ENCODE measurements around the gene MRPL49.
A peak's percentile ranks its signal among the peaks of the same experiment; 100 is the strongest.

Gene MRPL49

DNA sequence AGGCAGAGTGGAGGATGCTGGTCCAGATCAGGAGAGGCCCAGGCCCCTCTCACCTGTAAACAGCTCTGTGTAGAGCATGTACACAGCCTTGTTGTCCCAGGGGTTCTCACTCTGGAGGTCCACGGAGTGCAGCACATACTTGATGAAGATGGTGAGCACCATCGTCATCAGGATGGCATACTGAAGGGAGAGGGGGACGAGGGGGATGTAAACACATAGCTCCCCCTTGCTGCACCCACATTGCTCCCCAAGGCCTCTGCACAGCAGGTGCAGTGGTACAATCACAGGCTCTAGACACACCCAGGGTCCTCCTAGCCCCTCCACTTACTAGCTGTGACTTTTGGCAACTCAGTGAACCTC lies 9.3 kb downstream of the MRPL49 start:
- no peak for TF ChIP-seq POLR2AphosphoS5 (IDR thresholded peaks at IDR 0.05; ENCODE audit: low read depth, low read length)
- TF ChIP-seq TAF1 (IDR thresholded peaks at IDR 0.05; ENCODE audit: borderline replicate concordance, low read depth, low read length), result no peak
- TF ChIP-seq POLR2A (IDR thresholded peaks at IDR 0.05; ENCODE audit: low read depth, low read length), result no peak
- no peak for FAIRE-seq
- no peak for DNase-seq (ENCODE audit: insufficient read length)

DNA sequence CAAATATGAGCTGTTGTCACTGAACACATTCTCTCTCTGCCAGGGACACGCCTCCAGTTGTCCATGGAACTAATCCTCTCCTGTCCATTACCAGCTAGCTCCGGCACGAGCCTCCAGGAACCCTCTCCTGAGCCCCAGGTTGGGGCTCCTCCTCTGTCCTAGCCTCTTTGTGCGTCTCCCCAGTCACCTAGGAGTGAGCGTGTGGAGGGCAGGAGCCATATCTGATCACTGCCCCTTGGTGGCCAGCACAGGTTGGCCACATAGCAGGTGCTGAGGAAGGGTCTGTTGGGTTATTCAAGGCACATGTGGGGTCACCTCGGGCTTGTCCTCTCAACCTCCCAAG lies 9.7 kb downstream of the MRPL49 start:
- no peak for DNase-seq (ENCODE audit: insufficient read length)
- TF ChIP-seq POLR2AphosphoS5 (IDR thresholded peaks at IDR 0.05; ENCODE audit: low read depth, low read length), result no peak
- no peak for TF ChIP-seq POLR2A (IDR thresholded peaks at IDR 0.05; ENCODE audit: low read depth, low read length)
- no peak for TF ChIP-seq TAF1 (IDR thresholded peaks at IDR 0.05; ENCODE audit: borderline replicate concordance, low read depth, low read length)
- FAIRE-seq, result peak; percentile 85

DNA sequence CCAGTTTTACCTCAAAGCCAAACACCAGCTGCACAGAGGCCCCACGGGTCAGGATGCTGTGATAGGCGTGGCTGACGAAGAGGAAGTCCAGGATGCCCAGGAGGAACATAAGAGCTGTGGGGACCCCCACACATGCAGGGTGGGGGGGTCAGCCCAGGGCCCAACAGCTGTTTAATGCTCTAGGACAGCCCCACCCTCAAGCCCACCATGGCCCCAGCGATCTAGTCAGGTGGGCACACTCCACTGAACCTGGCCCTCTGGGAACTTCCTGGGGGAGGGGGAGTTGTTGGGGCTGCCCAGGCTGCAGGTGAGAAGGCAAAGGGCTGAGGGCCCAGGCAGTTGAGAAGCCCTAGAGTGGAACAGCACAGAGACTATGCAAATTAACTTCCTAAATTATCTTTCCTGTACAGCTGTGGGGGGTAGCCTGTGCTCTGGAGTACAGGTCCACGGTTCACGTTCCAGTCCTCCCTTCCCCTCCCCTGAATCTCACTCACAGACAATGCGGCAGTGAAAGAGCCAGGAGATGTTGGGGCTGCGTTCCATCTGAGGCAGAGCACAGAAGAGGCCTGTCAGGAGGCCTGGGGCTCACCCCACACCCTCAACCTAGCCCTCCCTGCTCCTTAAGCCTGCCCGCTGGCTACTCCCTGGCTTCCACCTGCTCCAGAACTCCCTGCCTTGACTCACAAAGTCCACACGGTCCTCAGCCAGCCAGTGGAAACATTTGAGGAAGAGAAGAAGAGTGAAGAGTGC lies 10.3 kb downstream of the MRPL49 start:
- FAIRE-seq, result no peak
- TF ChIP-seq POLR2AphosphoS5 (IDR thresholded peaks at IDR 0.05; ENCODE audit: low read depth, low read length) (peak; percentile 66; the same call in 1 of the 2 replicates), TAF1 (IDR thresholded peaks at IDR 0.05; ENCODE audit: borderline replicate concordance, low read depth, low read length) (no peak), POLR2A (IDR thresholded peaks at IDR 0.05; ENCODE audit: low read depth, low read length) (peak; percentile 67; the same call in 1 of the 2 replicates)
- DNase-seq (ENCODE audit: insufficient read length), result no peak

DNA sequence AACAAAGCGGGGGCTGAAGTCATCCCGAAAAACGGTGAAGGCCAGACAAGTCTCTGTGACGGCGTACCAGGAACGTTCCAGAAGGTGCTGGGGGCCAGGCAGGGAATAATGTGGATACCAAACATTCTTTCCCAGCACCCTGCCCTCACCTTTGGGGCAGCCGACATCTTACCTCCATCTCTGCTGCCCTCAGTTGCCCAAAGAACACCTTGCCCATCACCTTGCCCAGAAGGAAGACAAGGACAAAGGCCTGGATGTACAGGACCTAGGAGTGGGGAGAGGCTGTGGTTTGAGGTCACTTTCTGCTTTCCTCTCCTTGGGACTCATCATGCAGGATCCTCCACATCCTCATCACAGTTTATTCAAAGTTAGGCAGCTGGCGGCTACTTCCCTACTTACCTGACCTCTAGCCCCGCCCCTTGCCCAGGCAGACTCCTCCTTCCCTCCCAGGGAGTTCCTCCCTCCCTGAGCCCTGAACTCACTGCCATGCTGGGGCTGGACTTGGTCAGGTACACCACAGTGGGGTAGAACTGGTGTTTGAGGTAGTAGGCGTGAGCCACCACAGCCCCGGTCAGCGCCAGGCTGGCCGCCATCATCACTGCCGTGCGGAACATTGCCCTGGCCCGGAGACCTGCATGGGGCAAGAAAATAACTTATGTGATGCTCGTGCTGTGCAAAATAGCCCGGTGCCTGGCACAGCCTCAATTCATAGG lies 11.0 kb downstream of the MRPL49 start:
- DNase-seq (ENCODE audit: insufficient read length) (no peak), FAIRE-seq (no peak)
- TF ChIP-seq TAF1 (IDR thresholded peaks at IDR 0.05; ENCODE audit: borderline replicate concordance, low read depth, low read length), result no peak
- no peak for TF ChIP-seq POLR2A (IDR thresholded peaks at IDR 0.05; ENCODE audit: low read depth, low read length)
- TF ChIP-seq POLR2AphosphoS5 (IDR thresholded peaks at IDR 0.05; ENCODE audit: low read depth, low read length), result no peak

DNA sequence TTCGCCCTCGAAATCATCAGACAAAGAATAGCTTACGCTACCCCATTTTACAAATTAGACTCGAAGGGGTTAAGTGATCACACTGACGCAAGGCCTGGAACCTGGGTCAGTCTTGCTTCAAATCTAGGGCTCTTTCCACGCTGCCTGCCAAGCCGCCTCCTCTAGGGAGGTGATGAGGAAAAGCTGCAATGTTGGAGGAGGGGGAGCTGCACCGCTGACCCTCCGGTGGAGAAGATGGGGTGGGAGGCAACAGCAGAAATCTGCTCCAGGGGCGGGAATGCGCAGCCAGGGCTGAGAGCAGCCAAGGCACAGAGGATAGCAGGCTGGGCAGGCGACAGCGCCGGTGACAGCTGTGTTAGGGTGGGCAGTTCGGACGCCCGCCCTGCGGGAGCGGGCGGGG lies 11.6 kb downstream of the MRPL49 start:
- FAIRE-seq, result no peak
- TF ChIP-seq TAF1 (IDR thresholded peaks at IDR 0.05; ENCODE audit: borderline replicate concordance, low read depth, low read length) (no peak), POLR2A (IDR thresholded peaks at IDR 0.05; ENCODE audit: low read depth, low read length) (no peak), POLR2AphosphoS5 (IDR thresholded peaks at IDR 0.05; ENCODE audit: low read depth, low read length) (no peak)
- DNase-seq (ENCODE audit: insufficient read length), result no peak

DNA sequence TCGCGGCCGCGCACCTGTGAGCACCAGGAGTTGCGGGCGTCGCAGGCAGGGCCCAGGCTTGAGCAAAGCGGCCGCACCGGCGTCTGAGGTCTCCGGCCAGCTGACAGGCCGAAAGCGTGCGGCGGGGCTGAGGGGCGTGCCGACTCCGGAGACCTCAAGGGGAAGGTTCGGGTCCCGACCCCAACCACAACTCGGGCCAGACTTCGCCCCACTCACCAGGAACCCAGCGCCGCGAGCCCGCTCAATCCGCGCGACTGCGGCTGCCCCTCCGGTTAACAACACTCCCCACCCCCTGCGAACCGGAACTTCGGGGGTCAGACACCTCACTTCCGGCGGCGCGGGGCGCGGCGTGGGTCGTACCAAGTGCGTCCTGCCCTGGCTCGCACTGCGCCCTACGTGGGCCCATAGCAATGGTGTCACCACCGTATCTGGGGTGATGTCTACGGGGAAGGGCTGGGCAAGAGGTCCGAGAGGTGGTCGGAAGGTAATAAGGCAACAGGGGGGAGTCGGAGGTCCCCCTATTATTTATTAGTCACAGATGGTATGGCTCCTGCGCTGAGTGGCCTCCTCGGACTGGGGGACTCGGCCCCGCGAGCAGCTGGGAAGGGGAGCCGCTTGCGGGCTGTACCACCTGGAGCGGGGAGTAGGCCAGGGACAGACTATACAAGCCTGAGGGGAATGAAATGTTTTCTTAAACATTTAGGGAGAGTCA lies 12.3 kb downstream of the MRPL49 start, which contains the start of gene SYVN1:
Gene SYVN1 (minus strand): TSS at position 280 of the 712 bp plus-strand sequence. CDS start 918 bp downstream, outside the sequence.
- DNase-seq (ENCODE audit: insufficient read length) (peak; percentile 93), FAIRE-seq (peak; percentile 100)
- TF ChIP-seq POLR2AphosphoS5 (IDR thresholded peaks at IDR 0.05; ENCODE audit: low read depth, low read length) (peak; percentile 89), TAF1 (IDR thresholded peaks at IDR 0.05; ENCODE audit: borderline replicate concordance, low read depth, low read length) (peak; percentile 45; the same call in 1 of the 2 replicates), POLR2A (IDR thresholded peaks at IDR 0.05; ENCODE audit: low read depth, low read length) (peak; percentile 90)

DNA sequence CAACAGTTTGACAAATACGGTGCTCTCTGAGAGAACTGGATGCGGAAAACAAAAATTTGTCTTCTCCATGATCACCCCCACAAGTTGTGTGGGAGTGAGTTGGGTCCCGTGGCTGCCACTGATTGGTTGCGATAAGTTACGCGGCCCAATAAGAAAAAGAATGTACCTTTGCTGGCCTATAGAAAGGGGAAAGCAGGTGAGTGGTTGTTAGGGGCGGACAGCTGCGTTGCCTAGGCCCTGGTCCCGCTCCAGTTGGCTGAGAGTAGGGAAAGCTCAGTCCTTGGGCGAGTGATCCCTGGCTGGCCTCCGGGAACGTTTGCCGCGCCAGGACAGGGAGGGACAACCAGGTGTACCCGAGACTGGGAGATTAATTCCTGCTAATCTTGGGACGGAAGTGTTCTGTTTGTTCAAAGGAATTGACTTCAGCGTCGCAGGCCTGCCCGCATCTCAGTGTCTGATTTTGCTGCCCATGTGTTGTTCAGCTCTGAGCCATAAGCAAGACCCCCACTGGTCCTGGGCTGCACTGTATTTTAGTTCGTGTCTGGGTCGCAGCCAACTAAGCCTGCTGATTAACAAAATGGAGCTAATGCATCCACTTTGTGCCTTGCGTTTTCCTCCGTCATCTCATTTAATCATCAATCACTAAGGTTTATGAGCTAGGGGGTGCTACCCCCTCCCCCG lies 13.0 kb downstream of the MRPL49 start:
- DNase-seq (ENCODE audit: insufficient read length) (peak; percentile 91), FAIRE-seq (no peak)
- no peak; the same call in 1 of the 2 replicates for TF ChIP-seq POLR2A (IDR thresholded peaks at IDR 0.05; ENCODE audit: low read depth, low read length)
- TF ChIP-seq TAF1 (IDR thresholded peaks at IDR 0.05; ENCODE audit: borderline replicate concordance, low read depth, low read length), result no peak
- TF ChIP-seq POLR2AphosphoS5 (IDR thresholded peaks at IDR 0.05; ENCODE audit: low read depth, low read length), result peak; percentile 55; the same call in 1 of the 2 replicates

DNA sequence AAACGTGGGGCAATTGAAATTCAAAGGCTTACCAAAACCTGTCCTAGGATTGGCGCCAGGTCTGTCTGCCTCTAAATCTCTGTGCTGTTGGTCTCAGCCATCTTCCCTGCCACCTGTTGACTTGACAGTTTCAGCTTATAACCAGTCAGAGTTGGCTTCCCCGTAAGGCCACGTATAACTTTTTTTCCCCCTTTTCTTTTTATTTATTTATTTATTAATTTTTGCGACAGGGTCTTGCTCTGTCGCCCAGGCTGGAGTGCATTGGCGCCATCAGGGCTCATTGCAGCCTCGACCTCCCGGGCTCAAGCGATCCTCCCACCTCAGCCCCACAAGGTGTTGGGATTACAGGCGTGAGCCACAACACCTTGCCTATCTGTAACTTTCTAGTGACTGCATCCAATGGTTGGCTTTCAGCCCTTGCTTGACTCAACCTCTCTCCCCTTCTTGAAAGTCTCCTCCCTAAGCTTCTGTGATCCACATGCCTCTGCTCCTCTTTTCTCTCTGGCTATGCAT lies 13.6 kb downstream of the MRPL49 start:
- FAIRE-seq, result no peak
- TF ChIP-seq TAF1 (IDR thresholded peaks at IDR 0.05; ENCODE audit: borderline replicate concordance, low read depth, low read length) (no peak), POLR2AphosphoS5 (IDR thresholded peaks at IDR 0.05; ENCODE audit: low read depth, low read length) (no peak), POLR2A (IDR thresholded peaks at IDR 0.05; ENCODE audit: low read depth, low read length) (no peak)
- DNase-seq (ENCODE audit: insufficient read length), result no peak

DNA sequence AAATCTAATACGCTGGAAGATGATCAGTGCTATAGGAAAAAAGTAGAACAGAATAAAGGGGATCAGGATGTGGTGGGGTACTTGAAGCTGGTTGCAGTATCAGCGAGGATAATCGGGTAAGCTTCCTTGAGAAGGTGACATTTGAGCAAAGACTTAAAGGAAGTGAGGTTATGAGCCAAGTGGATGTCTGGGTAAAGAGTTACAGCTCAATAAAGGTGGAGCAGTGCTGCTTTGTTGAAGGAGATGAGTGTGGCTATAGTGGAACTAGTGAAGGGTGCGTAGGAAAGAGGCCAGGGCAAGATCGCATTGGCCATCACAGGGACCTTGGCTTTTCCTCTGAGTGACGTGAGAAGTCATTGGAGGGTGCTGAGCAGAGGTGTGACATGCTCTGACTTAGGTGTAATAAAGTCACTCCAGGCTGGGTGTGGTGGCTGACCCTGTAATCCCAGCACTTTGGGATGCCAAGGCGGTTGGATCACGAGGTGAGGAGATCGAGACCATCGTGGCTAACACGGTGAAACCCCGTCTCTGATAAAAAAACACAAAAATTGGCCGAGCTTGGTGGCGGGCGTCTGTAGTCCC lies 14.5 kb downstream of the MRPL49 start:
- TF ChIP-seq TAF1 (IDR thresholded peaks at IDR 0.05; ENCODE audit: borderline replicate concordance, low read depth, low read length) (no peak), POLR2A (IDR thresholded peaks at IDR 0.05; ENCODE audit: low read depth, low read length) (no peak), POLR2AphosphoS5 (IDR thresholded peaks at IDR 0.05; ENCODE audit: low read depth, low read length) (no peak)
- FAIRE-seq (no peak), DNase-seq (ENCODE audit: insufficient read length) (no peak)

DNA sequence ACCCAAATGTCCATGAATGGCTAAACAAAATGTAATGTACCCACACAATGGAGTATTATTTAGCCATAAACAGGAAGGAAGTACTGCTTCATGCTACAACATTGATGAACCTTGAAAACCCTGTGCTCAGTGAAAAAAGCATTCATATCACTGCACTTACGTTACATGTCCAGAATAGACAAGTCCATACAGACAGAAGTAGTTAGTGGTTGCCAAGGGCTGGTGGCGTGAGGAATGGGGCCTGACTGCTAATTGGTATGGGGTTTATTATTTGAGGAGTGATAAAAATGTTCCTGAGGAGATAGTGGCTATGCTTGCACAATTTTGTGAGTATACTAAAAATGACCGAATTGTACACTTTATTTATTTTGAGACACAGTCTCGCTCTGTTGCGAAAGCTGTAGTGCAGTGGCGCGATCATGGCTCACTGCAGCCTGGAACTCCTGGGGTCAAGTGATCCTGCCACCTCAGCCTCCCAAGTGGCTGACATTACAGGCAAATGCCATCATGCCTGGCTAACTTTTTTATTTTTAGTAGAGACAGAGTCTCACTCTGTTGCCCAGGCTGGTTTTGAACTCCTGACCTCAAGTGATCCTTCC lies 19.9 kb downstream of the MRPL49 start:
- TF ChIP-seq POLR2A (IDR thresholded peaks at IDR 0.05; ENCODE audit: low read depth, low read length), result no peak
- no peak for TF ChIP-seq TAF1 (IDR thresholded peaks at IDR 0.05; ENCODE audit: borderline replicate concordance, low read depth, low read length)
- no peak for TF ChIP-seq POLR2AphosphoS5 (IDR thresholded peaks at IDR 0.05; ENCODE audit: low read depth, low read length)
- FAIRE-seq (peak; percentile 33), DNase-seq (ENCODE audit: insufficient read length) (no peak)

Data from GM12892 (cell line).